Stimulated activated naive CD8-positive, alpha-beta T cell treated with anti-CD3 and anti-CD28 coated beads, Interleukin-15, Interleukin-2, amounts not matched to agents 100 ng/mL and 50 ng/mL, for 24 hours (primary cell): ENCODE results near the gene CCDC107.

Experiments used
- H3K27ac Mint-ChIP-seq: one replicate; pipeline ENCODE4 v1.8.0; 2021; ENCODE audit warnings: mild to moderate bottlenecking, mixed read lengths
- H3K27me3 Mint-ChIP-seq: one replicate; pipeline ENCODE4 v1.8.0; 2021; ENCODE audit warnings: mixed read lengths
- H3K36me3 Mint-ChIP-seq: one replicate; pipeline ENCODE4 v1.8.0; 2021; ENCODE audit warnings: low read depth, mixed read lengths
- H3K4me1 Mint-ChIP-seq: one replicate; pipeline ENCODE4 v1.8.0; 2021; ENCODE audit warnings: low read depth, mixed read lengths
- H3K4me3 Mint-ChIP-seq: one replicate; pipeline ENCODE4 v1.8.0; 2021; ENCODE audit warnings: mild to moderate bottlenecking, mixed read lengths
- H3K9me3 Mint-ChIP-seq: one replicate; pipeline ENCODE4 v1.8.0; 2021; ENCODE audit warnings: mixed read lengths

CCDC107 gene

GRCh38 chr9:35681341-35682002 lies 23.4 kb downstream of the CCDC107 start:
- H3K9me3 Mint-ChIP-seq = no peaks in the 10 kb centered on the region
- peaks cover 1% of the 10 kb centered on the region for H3K27me3 Mint-ChIP-seq
- peaks cover under 1% of the 10 kb centered on the region for H3K4me1 Mint-ChIP-seq
- H3K27ac Mint-ChIP-seq = no peak overlapping the region
- H3K4me3 Mint-ChIP-seq = no peak overlapping the region
- no peaks in the 10 kb centered on the region for H3K36me3 Mint-ChIP-seq

GRCh38 chr9:35682051-35682450 lies 24.0 kb downstream of the CCDC107 start:
- Mint-ChIP-seq H3K9me3 (no peaks in the 10 kb centered on the region), H3K4me1 (no peaks in the 10 kb centered on the region), H3K27ac (no peak overlapping the region), H3K27me3 (no peaks in the 10 kb centered on the region), H3K36me3 (no peaks in the 10 kb centered on the region), H3K4me3 (no peak overlapping the region)

- Mint-ChIP-seq H3K36me3 (no peaks in the 10 kb centered on the region), H3K4me3 (no peak overlapping the region), H3K4me1 (peaks cover 4% of the 10 kb centered on the region), H3K27me3 (no peaks in the 10 kb centered on the region), H3K27ac (no peak overlapping the region), H3K9me3 (no peaks in the 10 kb centered on the region)
These were observed 24.6 kb downstream of the CCDC107 start for GRCh38 chr9:35682520-35683315.

- Mint-ChIP-seq H3K27ac (no peak overlapping the region), H3K36me3 (no peaks in the 10 kb centered on the region), H3K4me3 (no peak overlapping the region), H3K9me3 (no peaks in the 10 kb centered on the region), H3K4me1 (peaks cover 8% of the 10 kb centered on the region), H3K27me3 (no peaks in the 10 kb centered on the region)
These were observed 25.2 kb downstream of the CCDC107 start for GRCh38 chr9:35683323-35683722.

GRCh38 chr9:35684921-35685320 lies 26.8 kb downstream of the CCDC107 start:
- no peaks in the 10 kb centered on the region for H3K36me3 Mint-ChIP-seq
- no peaks in the 10 kb centered on the region for H3K27me3 Mint-ChIP-seq
- H3K4me1 Mint-ChIP-seq = peaks cover 18% of the 10 kb centered on the region
- H3K27ac Mint-ChIP-seq = no peak overlapping the region
- no peak overlapping the region for H3K4me3 Mint-ChIP-seq
- H3K9me3 Mint-ChIP-seq = no peaks in the 10 kb centered on the region

- no peaks in the 10 kb centered on the region for H3K36me3 Mint-ChIP-seq
- H3K9me3 Mint-ChIP-seq = no peaks in the 10 kb centered on the region
- peaks cover 18% of the 10 kb centered on the region for H3K4me1 Mint-ChIP-seq
- no peaks in the 10 kb centered on the region for H3K27me3 Mint-ChIP-seq
- H3K27ac Mint-ChIP-seq = no peak overlapping the region
- H3K4me3 Mint-ChIP-seq = no peak overlapping the region
These were observed 27.4 kb downstream of the CCDC107 start for GRCh38 chr9:35685506-35685905.

GRCh38 chr9:35686222-35687203 lies 28.4 kb downstream of the CCDC107 start:
- Mint-ChIP-seq H3K4me3 (no peak overlapping the region), H3K4me1 (peaks cover 27% of the 10 kb centered on the region), H3K27ac (no peak overlapping the region), H3K9me3 (no peaks in the 10 kb centered on the region), H3K36me3 (no peaks in the 10 kb centered on the region), H3K27me3 (no peaks in the 10 kb centered on the region)

- Mint-ChIP-seq H3K4me3 (no peak overlapping the region), H3K27me3 (no peaks in the 10 kb centered on the region)
These were observed 29.2 kb downstream of the CCDC107 start for GRCh38 chr9:35687306-35687705.

GRCh38 chr9:35687972-35688557 lies 30.0 kb downstream of the CCDC107 start:
- Mint-ChIP-seq H3K4me3 (no peak overlapping the region), H3K27me3 (no peaks in the 10 kb centered on the region), H3K27ac (no peak overlapping the region), H3K9me3 (no peaks in the 10 kb centered on the region), H3K4me1 (peaks cover 32% of the 10 kb centered on the region), H3K36me3 (no peaks in the 10 kb centered on the region)

More at GRCh38 chr9:35687306-35687705, 29.2 kb downstream of the CCDC107 start:
- H3K9me3 Mint-ChIP-seq = no peaks in the 10 kb centered on the region
- H3K36me3 Mint-ChIP-seq = no peaks in the 10 kb centered on the region
- no peak overlapping the region for H3K27ac Mint-ChIP-seq
- peaks cover 32% of the 10 kb centered on the region for H3K4me1 Mint-ChIP-seq

GRCh38 chr9:35688558-35689541 lies 30.8 kb downstream of the CCDC107 start:
- Mint-ChIP-seq H3K4me3 (peak overlapping the region; percentile 47), H3K9me3 (no peaks in the 10 kb centered on the region), H3K27ac (peak overlapping the region; percentile 45), H3K4me1 (peaks cover 32% of the 10 kb centered on the region), H3K36me3 (no peaks in the 10 kb centered on the region), H3K27me3 (no peaks in the 10 kb centered on the region)

GRCh38 chr9:35689542-35690293 lies 31.6 kb downstream of the CCDC107 start, which contains the start of gene TPM2:
Gene TPM2, minus strand, starts transcription at chr9:35689925. Its CDS starts 108 bp downstream, at chr9:35689817.
- Mint-ChIP-seq H3K27me3 (no peaks in the 10 kb centered on the region), H3K4me3 (peak within 1 kb of the TSS; percentile 78), H3K9me3 (no peaks in the 10 kb centered on the region), H3K36me3 (no peaks in the 10 kb centered on the region), H3K27ac (peak within 1 kb of the TSS; percentile 81), H3K4me1 (peaks cover 32% of the 10 kb centered on the region)

- Mint-ChIP-seq H3K4me3 (peak overlapping the region; percentile 74), H3K27ac (peak overlapping the region; percentile 79), H3K27me3 (no peaks in the 10 kb centered on the region), H3K36me3 (no peaks in the 10 kb centered on the region), H3K9me3 (no peaks in the 10 kb centered on the region), H3K4me1 (peaks cover 32% of the 10 kb centered on the region)
These were observed 32.2 kb downstream of the CCDC107 start for GRCh38 chr9:35690294-35690613.
